T-helper 22 cell (primary cell): ENCODE data around the gene IFIT3.
"Not testable (repeated sequence)": the region's sequence is repeated elsewhere in the genome, so short reads cannot be mapped to it uniquely, and the experiment has no call there.

ENCODE experiments used
- DNase-seq: peaks from one replicate; pipeline ENCODE4 v3.0.0-alpha.2; 2020; ENCODE audit warnings: low read depth

IFIT3 gene

GRCh38 chr10:89304026-89304425 is 23.8 kb upstream of the IFIT3 start:
- no peak for DNase-seq

- no peak for DNase-seq
Measured at GRCh38 chr10:89304446-89304845, 23.4 kb upstream of the IFIT3 start.

- no peak for DNase-seq
Measured at GRCh38 chr10:89304925-89305324, 22.9 kb upstream of the IFIT3 start.

GRCh38 chr10:89305766-89306433 is 21.9 kb upstream of the IFIT3 start:
- DNase-seq: no peak

GRCh38 chr10:89306434-89307268 is 21.1 kb upstream of the IFIT3 start:
- no peak for DNase-seq

- no peak for DNase-seq
Measured at GRCh38 chr10:89307269-89307577, 20.6 kb upstream of the IFIT3 start.

- no peak for DNase-seq
Measured at GRCh38 chr10:89308266-89308665, 19.5 kb upstream of the IFIT3 start.

- DNase-seq: no peak
Measured at GRCh38 chr10:89308736-89309135, 19.1 kb upstream of the IFIT3 start.

GRCh38 chr10:89309156-89310055 is 18.4 kb upstream of the IFIT3 start:
- no peak for DNase-seq

- no peak for DNase-seq
Measured at GRCh38 chr10:89310056-89310893, 17.5 kb upstream of the IFIT3 start.

- DNase-seq: no peak
Measured at GRCh38 chr10:89312973-89313372, 14.8 kb upstream of the IFIT3 start.

GRCh38 chr10:89314676-89315075 is 13.1 kb upstream of the IFIT3 start:
- no peak for DNase-seq

GRCh38 chr10:89318047-89318446 is 9.8 kb upstream of the IFIT3 start:
- DNase-seq: not testable (repeated sequence)

- not testable (repeated sequence) for DNase-seq
Measured at GRCh38 chr10:89325081-89325480, 2.7 kb upstream of the IFIT3 start.

- not testable (repeated sequence) for DNase-seq
Measured at GRCh38 chr10:89325856-89326255, 1.9 kb upstream of the IFIT3 start.

- no peak for DNase-seq
Measured at GRCh38 chr10:89329151-89329550, 1.4 kb downstream of the IFIT3 start.

- DNase-seq: not testable (repeated sequence)
Measured at GRCh38 chr10:89330014-89330413, 2.2 kb downstream of the IFIT3 start.

- DNase-seq: no peak
Measured at GRCh38 chr10:89330537-89331212, 2.9 kb downstream of the IFIT3 start.

GRCh38 chr10:89331487-89332122 is 3.8 kb downstream of the IFIT3 start:
- not testable (repeated sequence) for DNase-seq

GRCh38 chr10:89332123-89332633 is 4.4 kb downstream of the IFIT3 start:
- DNase-seq: no peak
